DMS53 (cell line): Measurements from ENCODE around the gene TRIM17.

Experiments
- DNase-seq: peaks from one replicate; lab custom pipeline; 2025; lab: John Stamatoyannopoulos, UW

TRIM17 gene

GRCh38 chr1:228417061-228417460 lies 400 bp upstream of the TRIM17 start:
- DNase-seq, result no peak

- peak; percentile 52 for DNase-seq
These were observed 826 bp downstream of the TRIM17 start for GRCh38 chr1:228415853-228416216.

- no peak for DNase-seq
These were observed 1.4 kb downstream of the TRIM17 start for GRCh38 chr1:228415221-228415620.

GRCh38 chr1:228414511-228415211 lies 2.0 kb downstream of the TRIM17 start:
- DNase-seq, result no peak

GRCh38 chr1:228413241-228414010 lies 3.2 kb downstream of the TRIM17 start:
- no peak for DNase-seq

GRCh38 chr1:228411548-228412430 lies 4.9 kb downstream of the TRIM17 start:
- no peak for DNase-seq

- no peak for DNase-seq
These were observed 5.5 kb downstream of the TRIM17 start for GRCh38 chr1:228411121-228411520.

- DNase-seq, result no peak
These were observed 6.0 kb downstream of the TRIM17 start for GRCh38 chr1:228410671-228411070.

GRCh38 chr1:228410015-228410414 lies 6.6 kb downstream of the TRIM17 start:
- DNase-seq, result no peak

- DNase-seq, result no peak
These were observed 7.5 kb downstream of the TRIM17 start for GRCh38 chr1:228408869-228409805.

GRCh38 chr1:228408041-228408868 lies 8.4 kb downstream of the TRIM17 start:
- DNase-seq, result no peak

GRCh38 chr1:228407106-228408040 lies 9.3 kb downstream of the TRIM17 start:
- no peak for DNase-seq

GRCh38 chr1:228405979-228406228 lies 10.8 kb downstream of the TRIM17 start:
- no peak for DNase-seq

- DNase-seq, result peak; percentile 29
These were observed 11.3 kb downstream of the TRIM17 start for GRCh38 chr1:228405200-228405978.

- DNase-seq, result no peak
These were observed 12.4 kb downstream of the TRIM17 start for GRCh38 chr1:228404107-228404720.

- DNase-seq, result no peak
These were observed 13.4 kb downstream of the TRIM17 start for GRCh38 chr1:228403231-228403631.

GRCh38 chr1:228402641-228403025 lies 14.0 kb downstream of the TRIM17 start:
- no peak for DNase-seq
